ENCODE data around the gene KIAA1586.
"Not testable (repeated sequence)": the region's sequence is repeated elsewhere in the genome, so short reads cannot be mapped to it uniquely, and the experiment has no call there.

The KIAA1586 gene

DNA sequence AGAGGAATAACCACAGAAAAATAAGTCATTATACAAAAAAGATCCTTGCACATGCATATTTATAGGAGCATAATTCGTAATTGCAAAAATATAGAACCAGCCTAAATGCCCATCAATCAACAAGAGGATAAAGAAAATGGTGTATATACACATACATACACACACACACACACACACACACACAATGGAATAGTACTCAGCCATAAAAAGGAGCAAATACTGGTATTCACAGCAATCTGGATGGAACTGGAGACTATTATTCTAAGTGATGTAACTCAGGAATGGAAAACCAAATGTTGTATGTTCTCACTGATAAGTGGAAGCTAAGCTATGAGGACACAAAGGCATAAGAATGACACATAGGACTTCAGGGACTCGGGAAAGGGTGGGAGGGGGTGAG lies 1.9 kb upstream of the KIAA1586 start:
- no peak for DNase-seq (ENCODE audit: low spot score)
- Histone ChIP-seq H3K36me3 (ENCODE audit: low read depth) (peaks cover 18% of the 10 kb centered on the region), H3K27ac (ENCODE audit: poor library complexity, severe bottlenecking) (no peak overlapping the region), H3K4me3 (ENCODE audit: severe bottlenecking) (no peak overlapping the region), H3K4me1 (ENCODE audit: insufficient read depth, poor library complexity, severe bottlenecking) (peaks cover 13% of the 10 kb centered on the region), H3K27me3 (ENCODE audit: insufficient read depth, poor library complexity, severe bottlenecking) (no peaks in the 10 kb centered on the region), H3K9me3 (ENCODE audit: severe bottlenecking) (no peaks in the 10 kb centered on the region)
- no peak for ATAC-seq (ENCODE audit: low read depth)
- TF ChIP-seq, protein P1, sequence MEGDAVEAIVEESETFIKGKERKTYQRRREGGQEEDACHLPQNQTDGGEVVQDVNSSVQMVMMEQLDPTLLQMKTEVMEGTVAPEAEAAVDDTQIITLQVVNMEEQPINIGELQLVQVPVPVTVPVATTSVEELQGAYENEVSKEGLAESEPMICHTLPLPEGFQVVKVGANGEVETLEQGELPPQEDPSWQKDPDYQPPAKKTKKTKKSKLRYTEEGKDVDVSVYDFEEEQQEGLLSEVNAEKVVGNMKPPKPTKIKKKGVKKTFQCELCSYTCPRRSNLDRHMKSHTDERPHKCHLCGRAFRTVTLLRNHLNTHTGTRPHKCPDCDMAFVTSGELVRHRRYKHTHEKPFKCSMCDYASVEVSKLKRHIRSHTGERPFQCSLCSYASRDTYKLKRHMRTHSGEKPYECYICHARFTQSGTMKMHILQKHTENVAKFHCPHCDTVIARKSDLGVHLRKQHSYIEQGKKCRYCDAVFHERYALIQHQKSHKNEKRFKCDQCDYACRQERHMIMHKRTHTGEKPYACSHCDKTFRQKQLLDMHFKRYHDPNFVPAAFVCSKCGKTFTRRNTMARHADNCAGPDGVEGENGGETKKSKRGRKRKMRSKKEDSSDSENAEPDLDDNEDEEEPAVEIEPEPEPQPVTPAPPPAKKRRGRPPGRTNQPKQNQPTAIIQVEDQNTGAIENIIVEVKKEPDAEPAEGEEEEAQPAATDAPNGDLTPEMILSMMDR (IDR thresholded peaks at IDR 0.05; ENCODE audit: poor library complexity, severe bottlenecking) = no peak

DNA sequence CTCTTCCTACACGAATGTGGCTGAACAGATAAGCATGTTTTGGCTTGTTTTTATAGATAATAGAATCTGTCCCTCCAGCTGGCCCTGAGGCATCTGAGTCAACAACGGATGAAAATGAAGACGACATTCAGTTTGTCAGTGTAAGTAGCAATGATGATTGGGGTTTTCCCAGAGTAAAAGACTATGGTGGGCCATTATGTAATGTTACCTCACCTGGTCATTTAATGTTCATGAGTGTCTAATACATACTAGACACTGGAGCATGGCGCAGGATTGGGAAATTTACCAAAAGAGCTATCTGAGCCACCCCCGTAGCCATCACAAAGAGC lies 728 bp downstream of the KIAA1586 start:
- peaks cover 41% of the 10 kb centered on the region for H3K36me3 ChIP-seq (ENCODE audit: low read depth)
- not testable (repeated sequence) for H3K27ac ChIP-seq (ENCODE audit: poor library complexity, severe bottlenecking); DNase-seq (ENCODE audit: low spot score); H3K27me3 ChIP-seq (ENCODE audit: insufficient read depth, poor library complexity, severe bottlenecking); H3K4me3 ChIP-seq (ENCODE audit: severe bottlenecking); H3K9me3 ChIP-seq (ENCODE audit: severe bottlenecking)
- ATAC-seq (ENCODE audit: low read depth) = peak; percentile 14
- peaks cover 13% of the 10 kb centered on the region for H3K4me1 ChIP-seq (ENCODE audit: insufficient read depth, poor library complexity, severe bottlenecking)

DNA sequence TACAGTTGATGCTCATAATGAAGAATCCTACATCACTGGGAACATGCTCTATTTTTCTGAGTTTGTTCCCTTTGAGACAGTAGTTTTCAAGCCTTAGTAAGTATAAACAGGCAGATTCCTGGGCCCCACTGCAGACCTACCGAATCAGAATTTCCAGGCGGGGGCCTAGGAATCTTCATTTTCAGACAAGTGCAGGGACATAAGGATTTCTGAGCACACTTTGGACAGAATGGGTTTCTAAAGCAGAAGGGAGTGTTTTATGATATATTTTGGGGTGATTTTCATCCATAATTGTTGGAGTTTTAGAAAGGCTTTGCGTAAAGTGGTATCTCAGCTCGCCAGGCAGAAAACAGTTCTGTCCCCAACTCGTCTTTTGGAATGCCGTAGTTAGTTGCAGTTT lies 1.4 kb downstream of the KIAA1586 start:
- not testable (repeated sequence) for H3K4me3 ChIP-seq (ENCODE audit: severe bottlenecking); ATAC-seq (ENCODE audit: low read depth); H3K9me3 ChIP-seq (ENCODE audit: severe bottlenecking); H3K27me3 ChIP-seq (ENCODE audit: insufficient read depth, poor library complexity, severe bottlenecking); DNase-seq (ENCODE audit: low spot score); H3K27ac ChIP-seq (ENCODE audit: poor library complexity, severe bottlenecking)
- peaks cover 48% of the 10 kb centered on the region for H3K36me3 ChIP-seq (ENCODE audit: low read depth)
- peaks cover 13% of the 10 kb centered on the region for H3K4me1 ChIP-seq (ENCODE audit: insufficient read depth, poor library complexity, severe bottlenecking)

DNA sequence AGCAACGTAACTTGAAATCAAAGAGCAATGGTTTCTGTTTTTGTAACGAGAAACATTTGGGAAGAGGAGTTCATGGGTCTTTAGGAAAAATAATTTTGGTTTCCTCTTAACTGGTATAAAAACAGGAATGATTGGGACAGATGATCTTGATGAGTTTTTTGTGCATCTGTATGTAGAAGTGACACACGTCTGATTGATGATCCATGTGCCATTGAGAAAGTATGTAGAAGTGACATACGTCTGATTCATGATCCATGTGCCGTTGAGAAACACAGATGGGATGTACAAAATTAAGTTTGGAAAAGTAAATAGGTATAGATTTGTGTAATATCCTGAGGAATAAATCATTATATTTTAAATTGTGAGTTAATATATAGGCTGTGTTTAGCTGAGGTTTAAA lies 2.1 kb downstream of the KIAA1586 start:
- Histone ChIP-seq H3K27ac (ENCODE audit: poor library complexity, severe bottlenecking) (no peak overlapping the region), H3K36me3 (ENCODE audit: low read depth) (peaks cover 55% of the 10 kb centered on the region), H3K4me3 (ENCODE audit: severe bottlenecking) (no peak overlapping the region), H3K27me3 (ENCODE audit: insufficient read depth, poor library complexity, severe bottlenecking) (no peaks in the 10 kb centered on the region), H3K9me3 (ENCODE audit: severe bottlenecking) (no peaks in the 10 kb centered on the region), H3K4me1 (ENCODE audit: insufficient read depth, poor library complexity, severe bottlenecking) (peaks cover 13% of the 10 kb centered on the region)
- ATAC-seq (ENCODE audit: low read depth) (no peak), DNase-seq (ENCODE audit: low spot score) (no peak)
- TF ChIP-seq, protein P1 (IDR thresholded peaks at IDR 0.05; ENCODE audit: poor library complexity, severe bottlenecking) = no peak

DNA sequence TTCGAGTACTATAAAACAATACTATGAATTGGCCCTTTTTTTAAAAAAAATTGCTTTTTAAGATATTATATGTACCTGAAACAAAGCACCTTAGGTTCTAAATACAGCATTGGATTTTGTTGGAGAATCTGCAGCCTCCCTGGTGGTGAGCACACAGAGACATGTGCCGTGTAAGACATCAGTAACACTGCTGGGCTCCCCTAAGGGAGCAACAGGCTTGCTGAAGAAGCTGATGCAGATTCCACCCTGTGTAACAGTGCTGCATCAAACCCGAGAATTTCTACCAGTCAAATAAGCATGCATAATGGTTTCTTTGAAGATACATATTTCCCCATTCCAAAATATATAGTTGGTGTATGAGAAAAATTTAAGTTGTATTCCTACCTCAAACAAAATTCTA lies 17.4 kb downstream of the KIAA1586 start:
- Histone ChIP-seq H3K27ac (ENCODE audit: poor library complexity, severe bottlenecking) (no peak overlapping the region), H3K4me1 (ENCODE audit: insufficient read depth, poor library complexity, severe bottlenecking) (no peaks in the 10 kb centered on the region), H3K9me3 (ENCODE audit: severe bottlenecking) (no peaks in the 10 kb centered on the region), H3K4me3 (ENCODE audit: severe bottlenecking) (no peak overlapping the region), H3K36me3 (ENCODE audit: low read depth) (peaks cover 42% of the 10 kb centered on the region), H3K27me3 (ENCODE audit: insufficient read depth, poor library complexity, severe bottlenecking) (no peaks in the 10 kb centered on the region)
- ATAC-seq (ENCODE audit: low read depth) = no peak
- DNase-seq (ENCODE audit: low spot score) = no peak
- TF ChIP-seq, protein P1 (IDR thresholded peaks at IDR 0.05; ENCODE audit: poor library complexity, severe bottlenecking) = no peak

DNA sequence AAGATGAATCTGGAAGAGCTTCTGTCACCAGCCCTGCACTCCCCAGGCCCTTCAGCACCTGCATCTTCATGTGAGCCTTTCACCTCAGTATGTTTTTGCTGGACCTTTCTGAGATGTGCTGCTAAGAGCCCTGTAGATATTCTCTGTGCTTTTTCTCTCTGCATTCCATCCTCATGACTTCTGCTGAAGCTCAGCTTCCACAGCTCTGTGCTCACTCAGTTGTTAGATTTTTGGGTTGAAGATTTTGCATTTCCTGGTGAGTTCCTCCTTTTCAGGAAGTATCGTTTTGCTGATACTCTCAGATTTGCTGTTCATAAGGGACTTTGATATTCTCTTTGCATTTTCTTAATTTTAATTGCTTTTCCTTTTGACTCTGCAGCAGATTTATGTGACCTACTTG lies 18.3 kb downstream of the KIAA1586 start:
- Histone ChIP-seq H3K36me3 (ENCODE audit: low read depth) (peaks cover 34% of the 10 kb centered on the region), H3K9me3 (ENCODE audit: severe bottlenecking) (no peaks in the 10 kb centered on the region), H3K4me1 (ENCODE audit: insufficient read depth, poor library complexity, severe bottlenecking) (no peaks in the 10 kb centered on the region), H3K27ac (ENCODE audit: poor library complexity, severe bottlenecking) (no peak overlapping the region), H3K4me3 (ENCODE audit: severe bottlenecking) (no peak overlapping the region), H3K27me3 (ENCODE audit: insufficient read depth, poor library complexity, severe bottlenecking) (no peaks in the 10 kb centered on the region)
- TF ChIP-seq, protein P1 (IDR thresholded peaks at IDR 0.05; ENCODE audit: poor library complexity, severe bottlenecking) = no peak
- ATAC-seq (ENCODE audit: low read depth) (no peak), DNase-seq (ENCODE audit: low spot score) (no peak)
